GM19023 (cell line): ENCODE data around the gene NTRK3.
"Not testable (repeated sequence)": the region's sequence is repeated elsewhere in the genome, so short reads cannot be mapped to it uniquely, and the experiment has no call there.

Experiments used
- ATAC-seq: cut with Tn5 transposase; IDR thresholded peaks from one replicate; pipeline ENCODE4 v1.9.1; 2021; ENCODE audit warnings: mild to moderate bottlenecking, moderate library complexity; ENCODE audit not compliant: unreplicated experiment

NTRK3 gene

DNA sequence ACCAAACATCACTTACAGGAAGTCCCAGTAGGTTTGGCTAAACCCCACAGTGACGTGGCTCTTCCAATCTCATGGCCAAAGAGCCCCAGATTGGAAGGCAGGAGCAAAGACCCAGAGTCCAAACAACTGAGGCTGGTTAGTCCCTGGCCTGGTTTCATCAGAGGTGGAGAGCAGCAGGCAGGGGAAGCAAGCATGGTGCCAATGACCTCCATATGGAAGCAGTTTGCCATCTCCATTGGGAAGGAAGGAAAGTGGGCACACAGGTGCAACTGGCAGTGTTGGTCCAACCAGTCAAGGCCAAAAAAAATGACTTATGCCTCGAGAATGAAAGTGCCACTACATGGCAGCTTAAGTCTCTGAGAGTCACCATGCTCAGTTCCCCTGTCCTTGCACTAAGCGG, 175.9 kb downstream of the NTRK3 start:
- ATAC-seq = no peak

DNA sequence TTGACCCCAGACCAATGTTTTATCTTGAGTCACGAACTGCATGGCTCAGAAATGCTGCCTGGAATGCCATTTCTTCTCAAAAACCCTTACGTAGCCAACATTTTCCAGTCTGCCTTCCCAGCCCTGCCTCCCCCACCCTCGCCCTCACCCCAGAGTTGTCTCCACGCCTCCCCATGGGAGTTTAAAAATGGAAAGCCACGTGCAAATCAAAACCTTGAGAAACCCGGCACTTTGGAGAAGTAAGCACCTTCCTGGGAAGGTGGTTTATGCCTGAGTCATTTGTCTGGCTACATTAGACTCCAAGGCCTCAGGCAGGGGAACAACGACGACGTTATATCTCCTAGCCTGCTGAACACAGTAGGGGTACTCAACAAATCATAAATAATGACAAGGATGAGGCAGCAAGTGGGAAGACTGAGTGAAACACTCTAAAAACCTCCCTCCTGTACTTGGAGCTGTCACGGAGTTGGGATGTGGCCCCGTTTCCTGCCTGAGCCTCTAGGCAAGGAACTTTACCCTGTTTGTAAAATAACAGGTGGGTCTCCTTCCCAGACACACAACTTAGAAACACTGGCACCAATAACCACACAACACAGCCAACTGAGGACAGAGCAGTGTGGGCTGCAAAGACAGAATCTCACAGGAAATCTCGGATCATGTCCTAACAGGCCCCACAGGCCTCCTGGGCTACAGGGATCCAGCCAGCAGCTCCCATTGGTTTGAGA, 179.1 kb downstream of the NTRK3 start:
- ATAC-seq = no peak

DNA sequence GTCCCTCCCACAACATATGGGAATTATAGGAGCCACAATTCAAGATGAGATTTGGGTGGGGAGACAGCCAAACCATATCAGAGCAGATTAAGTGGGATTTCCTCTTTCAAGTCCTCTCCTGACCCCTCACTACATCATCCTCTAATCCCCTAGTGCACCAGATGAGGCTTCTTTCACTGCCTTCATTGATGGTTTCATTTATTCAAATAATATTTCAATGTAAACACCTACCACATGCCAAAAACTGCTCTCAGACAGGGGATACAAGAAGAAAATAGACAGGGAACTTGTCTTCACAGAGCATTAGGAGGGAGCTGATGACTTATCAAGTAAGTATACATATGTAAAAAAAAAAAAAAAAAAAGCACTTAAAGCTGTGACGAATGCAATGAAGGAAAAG, 180.2 kb downstream of the NTRK3 start:
- no peak for ATAC-seq

DNA sequence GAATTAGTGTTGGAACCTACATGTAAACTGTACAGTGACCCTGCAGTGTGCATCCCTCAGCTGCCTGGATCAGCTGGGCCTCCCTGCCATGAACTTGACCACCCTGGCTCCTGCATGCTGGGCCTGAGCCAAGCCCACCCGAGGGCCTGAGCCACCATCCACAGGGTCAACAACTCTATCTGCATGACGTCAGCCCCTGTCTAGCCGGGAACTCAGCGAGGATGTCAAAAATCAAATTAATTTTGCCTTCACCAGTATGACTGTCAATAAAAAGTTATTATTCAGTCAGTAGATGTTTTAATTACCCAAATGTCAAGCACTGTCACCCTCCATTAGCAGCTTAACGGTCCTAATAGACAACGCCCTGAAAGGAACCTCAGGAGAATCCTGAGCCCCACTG, 181.4 kb downstream of the NTRK3 start:
- ATAC-seq = no peak

DNA sequence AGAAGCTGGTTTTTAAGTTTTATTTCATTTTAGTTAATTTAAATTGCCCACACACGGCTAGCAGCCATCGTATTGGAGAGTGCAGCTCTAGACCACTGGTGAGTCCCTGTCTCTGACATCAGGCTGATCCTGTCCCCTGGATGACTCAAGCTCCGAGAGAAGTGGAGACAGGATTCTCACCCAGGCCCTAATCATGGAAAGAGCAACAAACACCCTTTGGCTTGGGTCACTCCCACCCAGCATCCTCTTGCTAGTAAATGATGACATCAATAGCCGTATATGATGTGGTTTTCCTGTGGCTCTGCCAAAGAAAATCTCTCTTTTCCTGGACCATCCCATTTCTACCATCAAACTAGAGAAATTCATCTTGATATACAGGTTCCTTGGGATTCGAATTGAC, 182.2 kb downstream of the NTRK3 start:
- no peak for ATAC-seq

DNA sequence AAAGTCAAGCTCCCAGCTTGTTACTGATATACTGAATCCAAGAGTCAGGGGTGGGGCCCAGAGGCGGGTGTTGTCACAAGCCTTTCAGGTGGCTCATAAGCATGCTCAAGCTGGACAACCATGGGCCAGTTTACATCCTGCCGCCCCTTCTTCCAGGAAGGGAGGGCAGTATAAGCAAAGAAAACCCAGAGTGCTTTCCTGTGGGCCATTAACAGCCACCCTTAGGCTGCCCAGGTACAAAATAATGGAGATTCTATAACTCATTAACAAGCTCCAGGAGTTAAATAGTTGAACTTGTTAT, 183.2 kb downstream of the NTRK3 start:
- no peak for ATAC-seq

DNA sequence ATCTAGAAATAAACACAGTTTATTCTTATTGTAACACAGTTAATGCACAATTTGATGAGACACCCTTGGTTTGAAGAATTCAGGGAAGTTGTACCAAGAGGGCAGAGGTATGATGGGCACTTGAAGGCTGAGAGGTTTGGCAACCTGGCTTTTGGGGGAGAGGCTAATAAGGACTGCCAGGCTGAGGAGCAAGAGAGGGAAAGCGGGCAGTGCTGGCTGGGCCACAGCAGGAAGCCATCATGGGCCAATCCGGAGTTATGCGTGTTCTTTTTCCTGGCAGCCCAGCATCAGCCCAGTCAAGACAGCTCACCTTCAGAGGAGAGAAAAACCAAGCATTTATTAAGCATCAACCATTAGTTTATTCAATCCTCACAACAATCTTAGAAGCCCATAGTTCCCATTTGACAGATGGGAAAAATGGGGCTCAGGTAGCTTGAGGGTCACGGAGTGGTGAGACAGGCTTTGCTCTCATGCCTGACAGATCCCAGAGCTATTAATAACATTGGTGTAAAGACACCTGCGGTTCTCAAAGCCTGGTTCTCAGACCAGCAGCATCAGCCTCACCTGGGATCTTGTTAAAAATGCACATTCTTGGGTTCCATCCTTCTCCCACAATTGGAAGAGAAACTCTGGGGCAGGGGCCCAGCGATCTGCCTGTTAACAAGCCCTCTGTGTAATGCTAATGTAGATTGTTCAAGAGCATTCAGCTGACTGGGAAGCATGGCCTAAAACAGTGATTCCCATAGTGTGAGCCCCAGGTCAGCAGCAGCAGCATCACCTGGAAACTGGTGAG, 183.7 kb downstream of the NTRK3 start:
- no peak for ATAC-seq

DNA sequence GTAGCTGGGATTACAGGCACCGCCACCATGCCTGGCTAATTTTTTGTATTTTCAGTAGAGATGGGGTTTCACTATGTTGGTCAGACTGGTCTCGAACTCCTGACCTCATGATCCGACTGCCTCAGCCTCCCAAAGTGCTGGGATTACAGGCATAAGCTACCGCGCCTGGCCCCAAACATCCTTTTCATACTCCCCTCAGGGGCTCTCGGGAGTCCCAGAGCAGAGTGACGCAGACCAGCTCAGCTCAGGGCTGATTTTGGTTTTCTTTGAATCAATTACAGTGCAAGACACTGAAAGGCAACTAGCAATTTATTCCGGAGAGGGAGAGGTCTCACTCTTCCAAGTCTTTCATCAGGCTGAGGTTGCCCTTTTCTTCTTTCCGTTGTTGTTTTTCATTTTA, 184.4 kb downstream of the NTRK3 start:
- ATAC-seq = not testable (repeated sequence)

DNA sequence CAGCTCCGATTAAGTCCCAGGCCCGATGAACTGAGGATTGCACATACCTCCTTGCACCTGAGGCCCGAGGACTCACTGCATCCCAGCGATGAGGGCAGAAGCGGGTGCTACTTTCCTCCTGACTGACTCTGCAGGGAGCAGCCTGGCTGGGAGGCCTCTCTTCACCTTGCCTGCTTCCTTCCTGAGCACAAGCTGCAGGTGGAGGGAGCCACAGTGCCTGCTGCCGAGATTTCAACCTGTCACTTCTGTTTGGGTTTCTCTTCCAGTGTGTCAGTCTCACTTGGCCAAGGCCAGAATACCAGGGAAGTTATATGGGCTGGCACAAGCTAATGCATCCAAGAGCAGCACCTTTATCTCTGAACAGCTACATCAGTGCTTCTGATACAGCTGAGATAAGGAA, 185.4 kb downstream of the NTRK3 start:
- no peak for ATAC-seq

DNA sequence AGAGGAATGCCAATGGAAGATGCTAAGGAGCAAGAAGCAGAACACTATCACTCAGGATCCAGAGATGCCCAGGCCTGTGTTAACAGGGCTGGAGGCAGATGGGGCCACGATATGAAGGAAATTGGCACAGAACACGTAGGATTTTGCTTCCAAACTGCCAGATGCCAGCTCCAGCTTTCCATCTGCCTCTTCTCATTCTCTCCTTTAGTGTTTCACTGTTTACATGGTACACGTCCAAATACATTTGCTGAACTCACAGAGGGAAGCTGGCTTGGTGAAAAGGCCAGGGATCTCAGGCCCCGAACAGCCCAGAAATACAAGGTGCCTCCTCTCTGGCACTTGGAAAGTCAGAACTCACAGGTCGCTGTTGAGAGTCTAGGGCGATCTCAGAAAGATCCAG, 187.0 kb downstream of the NTRK3 start:
- no peak for ATAC-seq

DNA sequence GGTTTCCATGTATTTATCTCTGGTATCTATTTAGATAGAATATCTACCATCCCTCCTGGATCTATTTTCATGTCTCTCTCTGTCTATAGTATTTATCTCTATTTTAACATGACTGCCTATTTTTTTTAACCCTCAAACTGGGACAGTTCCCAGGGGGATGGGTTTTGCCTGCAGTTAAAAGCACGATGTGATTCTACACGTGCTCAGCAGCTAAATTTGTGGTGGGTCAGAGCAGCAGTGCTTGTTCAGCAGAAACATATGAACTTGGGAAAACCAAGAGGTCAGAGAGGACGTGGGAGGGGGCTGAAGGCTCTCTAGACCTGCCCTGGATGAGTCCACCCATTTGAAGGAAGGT, 189.2 kb downstream of the NTRK3 start:
- ATAC-seq = no peak

DNA sequence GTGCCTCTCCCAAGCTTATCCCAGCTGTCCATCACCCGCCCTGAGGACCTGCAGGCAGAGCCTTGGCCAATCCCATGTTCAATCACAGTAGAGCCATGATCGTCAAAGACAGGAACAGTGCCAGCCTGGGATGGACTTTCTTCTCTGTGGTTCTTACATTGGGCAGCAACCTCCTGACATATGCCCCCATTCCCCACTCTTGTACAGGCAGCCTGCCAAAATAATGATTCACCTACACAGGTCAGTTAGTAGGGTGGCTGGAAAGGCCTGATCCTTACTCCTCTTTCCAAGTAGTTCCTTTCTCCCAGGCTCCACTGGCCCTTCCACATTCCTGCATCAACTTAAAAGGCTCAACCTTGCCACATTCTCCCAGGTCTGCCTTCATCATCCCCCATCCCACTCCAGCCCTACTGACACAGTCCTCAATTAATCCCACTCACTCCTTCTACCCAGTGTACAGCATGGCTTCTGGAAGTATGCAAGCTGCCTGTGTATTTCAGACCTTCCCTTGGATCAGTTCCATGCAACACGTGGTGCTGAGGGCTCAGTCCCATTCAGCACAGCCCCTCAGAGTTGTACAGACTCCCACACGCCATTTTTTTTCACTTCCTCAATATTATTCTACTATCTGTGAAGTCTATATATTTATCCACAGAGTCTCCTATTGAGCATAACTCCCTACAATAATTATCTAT, 189.8 kb downstream of the NTRK3 start:
- ATAC-seq = no peak

DNA sequence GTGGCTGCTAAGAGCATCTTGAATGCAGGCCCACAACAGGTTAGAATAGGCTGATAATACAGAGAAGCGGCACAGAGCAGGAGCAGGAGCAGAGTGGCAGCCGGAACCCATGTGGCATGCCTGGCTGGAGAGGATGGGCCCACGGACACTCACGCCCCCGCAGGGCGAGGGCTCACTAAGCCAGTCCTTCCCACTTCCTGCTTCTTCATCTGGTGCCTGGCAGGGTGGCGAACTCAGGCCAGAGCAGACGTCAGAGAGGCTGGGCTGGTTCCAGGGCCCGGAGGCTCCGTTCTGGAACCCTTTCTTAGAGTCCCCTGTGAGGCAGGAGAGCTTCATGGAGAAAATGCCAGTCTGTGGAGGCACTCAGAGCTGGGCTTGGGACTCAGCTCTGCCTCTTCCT, 195.1 kb downstream of the NTRK3 start:
- ATAC-seq = no peak

DNA sequence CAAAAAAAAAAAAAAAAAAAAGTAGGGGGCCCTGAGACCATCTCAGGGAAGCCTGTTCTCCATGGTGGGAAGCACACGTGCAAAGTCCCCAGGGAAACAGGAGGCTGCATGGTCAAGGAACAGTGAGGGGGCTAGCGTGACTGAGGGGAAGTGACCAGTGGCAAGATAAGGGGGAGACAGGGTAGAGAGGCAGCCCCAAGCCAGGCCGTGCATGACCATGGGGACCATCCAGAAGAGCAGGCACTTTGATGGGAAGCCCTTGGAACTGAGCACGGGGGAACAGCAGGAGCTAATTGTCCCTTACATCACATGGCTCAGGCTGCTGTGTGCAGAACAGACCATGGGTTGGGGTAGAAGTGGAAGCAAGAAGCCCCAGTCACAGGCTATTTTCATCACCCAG, 196.2 kb downstream of the NTRK3 start:
- no peak for ATAC-seq

DNA sequence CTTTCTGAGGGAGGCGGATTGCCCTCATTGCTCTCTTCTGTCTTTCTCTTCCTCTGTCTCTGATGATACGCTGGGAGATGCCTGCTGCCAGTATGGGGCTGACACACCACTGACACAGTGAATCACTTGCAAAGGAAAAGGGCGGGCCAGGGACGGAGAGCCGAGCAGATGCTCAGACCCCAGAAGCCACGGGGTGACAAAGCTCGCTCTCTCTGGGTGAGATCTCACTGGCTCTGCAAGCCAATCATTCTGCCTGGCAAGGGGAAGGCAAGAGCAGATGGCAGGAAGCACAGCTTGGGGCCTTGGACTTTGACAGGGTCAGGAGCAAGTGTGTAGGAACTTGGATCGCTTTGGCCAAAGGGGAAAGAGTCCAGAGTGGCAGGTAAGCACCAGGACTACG, 198.7 kb downstream of the NTRK3 start:
- ATAC-seq = no peak

DNA sequence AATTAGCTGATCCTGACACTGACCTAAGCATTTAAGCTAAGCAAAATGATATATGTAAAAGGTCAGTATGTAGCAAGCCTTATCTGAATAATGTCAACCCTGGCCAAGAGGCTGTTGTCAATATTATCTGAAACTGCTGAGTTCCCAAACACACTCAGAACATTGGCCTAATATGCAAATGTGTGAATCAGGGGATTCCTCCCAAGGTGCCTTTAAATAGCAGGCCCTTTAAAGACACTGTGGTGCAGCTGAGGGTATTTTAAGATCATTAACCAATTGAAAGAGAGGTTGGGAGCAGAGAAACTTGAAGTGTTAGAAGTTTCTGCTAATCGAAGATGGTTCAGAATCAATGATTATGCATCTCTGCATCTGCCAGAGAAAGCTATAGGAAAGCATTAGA, 207.0 kb downstream of the NTRK3 start:
- no peak for ATAC-seq

DNA sequence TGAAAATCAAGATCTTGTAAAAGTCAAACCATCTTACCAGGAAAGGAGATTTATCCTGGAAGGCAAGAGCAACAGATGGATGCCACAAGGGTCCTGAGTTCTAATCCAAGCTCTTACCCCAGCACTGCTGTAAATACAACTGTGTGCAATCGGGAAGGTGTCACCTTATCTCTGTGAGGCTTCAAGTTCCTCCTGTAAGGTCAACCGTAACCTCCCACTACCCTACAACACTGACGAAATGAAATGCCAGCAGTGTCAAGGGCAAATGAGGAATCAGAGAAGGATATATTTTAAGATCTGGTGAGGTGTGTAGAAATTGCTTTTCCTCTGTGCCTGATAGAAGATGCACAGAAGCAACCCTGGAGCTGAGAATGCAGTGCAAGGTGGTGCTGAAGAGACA, 207.8 kb downstream of the NTRK3 start:
- ATAC-seq = no peak

DNA sequence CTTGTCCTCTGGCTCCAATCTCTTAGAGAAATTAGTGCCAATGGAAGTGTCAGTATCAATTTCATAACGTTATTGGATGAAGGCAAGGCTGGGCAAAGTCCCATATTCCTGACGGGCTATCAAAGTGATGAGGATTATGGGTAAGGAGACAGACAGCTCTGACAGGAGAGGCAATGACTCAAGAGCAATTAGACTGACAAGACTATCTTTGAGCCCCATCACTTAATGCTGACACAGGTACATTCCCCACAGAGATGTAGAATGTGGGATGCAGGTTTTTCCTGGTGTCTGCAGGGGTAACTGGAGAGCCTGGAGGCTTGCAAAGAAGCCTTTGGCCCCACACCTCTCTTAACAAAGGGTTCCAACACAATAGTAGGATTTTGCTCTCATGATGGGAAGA, 208.3 kb downstream of the NTRK3 start:
- ATAC-seq = no peak

DNA sequence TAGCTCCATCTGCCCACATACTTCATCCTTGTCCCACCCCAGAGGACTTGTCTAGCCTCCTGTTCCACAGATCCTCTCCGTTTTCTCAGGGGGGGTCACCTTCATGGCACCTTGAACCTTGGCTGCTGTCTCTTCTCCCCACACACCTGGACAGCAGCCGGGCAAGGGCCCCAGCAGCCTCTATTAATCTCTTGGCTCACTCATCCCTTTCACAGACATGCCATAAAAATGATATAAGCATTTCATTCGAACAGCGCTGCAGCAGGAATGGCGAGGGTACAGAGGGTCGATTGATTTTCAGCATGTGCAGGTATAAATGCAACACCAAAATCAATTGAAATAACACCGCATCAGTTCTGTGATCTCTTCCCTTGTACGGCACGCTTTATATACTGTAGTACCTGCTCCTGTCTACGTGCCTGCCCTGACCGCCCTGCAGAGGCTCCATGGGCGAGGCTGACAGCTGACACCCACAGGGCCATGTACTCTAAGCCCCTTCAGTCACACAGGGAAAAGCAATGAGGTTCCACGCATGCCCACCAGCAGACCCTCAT, 209.9 kb downstream of the NTRK3 start:
- ATAC-seq = no peak

DNA sequence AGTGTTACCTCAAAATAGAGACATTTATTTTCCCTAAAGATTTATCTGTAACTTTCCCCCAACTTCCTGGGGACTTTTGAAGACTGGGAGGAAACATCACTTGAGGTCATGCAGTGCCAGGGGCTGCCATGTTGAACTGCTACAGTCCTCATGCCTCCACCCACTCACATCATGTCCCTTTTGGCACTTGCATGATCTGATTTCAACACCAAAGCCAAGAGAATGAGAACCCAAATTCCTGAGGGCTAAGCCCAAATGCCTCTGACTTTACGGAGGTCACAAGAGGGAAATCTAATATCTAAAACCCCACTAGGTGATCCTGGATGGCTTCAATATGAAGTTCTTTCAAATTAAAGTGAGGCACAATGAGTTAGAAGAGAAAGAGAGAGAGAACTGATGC, 213.1 kb downstream of the NTRK3 start:
- no peak for ATAC-seq

DNA sequence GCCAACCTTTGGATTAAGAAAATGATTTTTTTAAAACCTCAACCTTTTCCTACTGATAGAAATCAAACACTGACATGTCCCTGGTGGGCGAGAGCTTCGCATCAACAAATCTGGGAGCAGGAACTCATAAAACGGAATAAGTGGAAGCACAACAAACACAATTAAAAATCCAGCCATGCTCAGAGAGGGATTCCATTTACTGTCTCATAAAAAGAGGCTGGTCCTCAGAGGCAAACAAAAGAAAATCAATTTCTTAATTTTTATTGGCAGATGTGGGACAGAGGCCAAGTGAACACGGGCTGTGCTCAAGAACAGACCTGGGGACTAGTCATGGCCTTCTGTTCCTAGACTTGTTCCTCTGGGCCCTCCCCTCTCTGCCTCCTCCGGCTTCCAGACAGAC, 214.5 kb downstream of the NTRK3 start:
- no peak for ATAC-seq

DNA sequence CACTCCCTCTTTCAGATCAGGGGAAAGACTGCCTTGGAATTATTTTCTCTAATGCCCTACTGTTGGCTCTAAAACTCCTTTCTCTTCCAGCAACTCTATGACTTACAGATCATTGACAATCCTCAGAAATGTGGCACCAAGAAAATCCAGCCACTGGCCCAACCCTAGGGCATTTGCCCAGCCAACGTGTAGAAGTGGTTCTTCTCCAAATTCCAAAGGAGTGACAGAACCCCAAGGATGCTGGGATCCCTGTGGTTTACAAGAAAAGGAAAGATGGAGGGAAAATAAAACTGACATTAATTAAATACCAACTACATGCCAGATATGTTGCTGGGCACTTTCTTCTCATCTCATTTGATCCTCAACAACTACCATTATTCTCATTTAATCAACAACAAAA, 216.0 kb downstream of the NTRK3 start:
- no peak for ATAC-seq
